OCI-LY7 (cell line): ENCODE measurements around the gene INSM1. TPM values are rescaled to one million over a fixed set of nuclear protein-coding genes. Genes with fewer than 3 reads are reported as not detected.

ENCODE experiments used
- BruUV-seq: library from RNA; stranded (reverse); fragments of 400-500 nt; replicated peaks from 2 replicates; lab custom pipeline; 2021; lab: Mats Ljungman, UMichigan
- CTCF ChIA-PET: fragments of 300-600 bp; sonication (Branson Sonifier 250); formaldehyde crosslinking; loops from one replicate; lab custom pipeline; 2022; ENCODE audit warnings: antibody characterized with exemption; ENCODE audit not compliant: unreplicated experiment; lab: Charles Lee
- POLR2A ChIA-PET: fragments of 300-600 bp; sonication (Branson Sonifier 250); formaldehyde crosslinking; loops from one replicate; lab custom pipeline; 2022; ENCODE audit warnings: antibody characterized with exemption; lab: Charles Lee
- DNase-seq: peaks from one replicate; pipeline ENCODE4 v3.0.0-alpha.2; 2015; ENCODE audit warnings: low spot score
- H2AFZ ChIP-seq: fragments of 200-600 bp; sonication (generic), shearing (Covaris generic); 2 replicates; pipeline ENCODE4 v1.6.1; 2014; ENCODE audit warnings: mild to moderate bottlenecking, antibody characterized with exemption, low read length, moderate library complexity
- H3K27ac ChIP-seq: fragments of 200-600 bp; sonication (generic); 2 replicates; pipeline ENCODE4 v1.5.1; 2014; ENCODE audit warnings: mixed run types, low read depth, mild to moderate bottlenecking, moderate library complexity, low read length, inconsistent platforms; ENCODE audit not compliant: poor library complexity, severe bottlenecking
- H3K36me3 ChIP-seq: fragments of 200-600 bp; sonication (generic); 2 replicates; pipeline ENCODE4 v1.6.1; 2014; ENCODE audit warnings: mild to moderate bottlenecking, antibody characterized with exemption, low read length, moderate library complexity, mixed read lengths; ENCODE audit not compliant: insufficient read depth
- H3K4me1 ChIP-seq: fragments of 200-600 bp; sonication (generic); 2 replicates; pipeline ENCODE4 v1.5.1; 2014; ENCODE audit warnings: mild to moderate bottlenecking, low read length; ENCODE audit not compliant: insufficient read depth, poor library complexity, severe bottlenecking
- H3K4me2 ChIP-seq: fragments of 200-600 bp; sonication (generic); 2 replicates; pipeline ENCODE4 v1.6.1; 2014; ENCODE audit warnings: mild to moderate bottlenecking, low read length
- H3K4me3 ChIP-seq: fragments of 200-600 bp; sonication (generic); 2 replicates; pipeline ENCODE4 v1.5.1; 2014; ENCODE audit warnings: mild to moderate bottlenecking, low read depth, low read length; ENCODE audit not compliant: poor library complexity, severe bottlenecking
- H3K79me2 ChIP-seq: fragments of 200-600 bp; sonication (generic); 2 replicates; pipeline ENCODE4 v1.6.1; 2016; ENCODE audit warnings: low read depth, mild to moderate bottlenecking, low read length, moderate library complexity, mixed read lengths; ENCODE audit not compliant: insufficient read depth
- H3K9me2 ChIP-seq: fragments of 200-600 bp; sonication (generic); 2 replicates; pipeline ENCODE4 v1.6.1; 2016; ENCODE audit warnings: mild to moderate bottlenecking, low read length, mixed read lengths; ENCODE audit not compliant: insufficient read depth
- H3K9me3 ChIP-seq: fragments of 200-600 bp; sonication (generic); 2 replicates; pipeline ENCODE4 v1.6.1; 2014; ENCODE audit warnings: mild to moderate bottlenecking, mixed run types, low read length, mixed read lengths
- H4K20me1 ChIP-seq: fragments of 200-600 bp; sonication (generic); 2 replicates; pipeline ENCODE4 v1.6.1; 2014; ENCODE audit warnings: mild to moderate bottlenecking, antibody characterized with exemption, low read length, moderate library complexity, mixed read lengths; ENCODE audit not compliant: insufficient read depth
- EZH2phosphoT487 ChIP-seq: fragments of 200-600 bp; sonication (generic); IDR thresholded peaks from 2 replicates; pipeline ENCODE4 v1.6.1; 2018; ENCODE audit warnings: low read depth, borderline replicate concordance, mild to moderate bottlenecking, mixed run types, antibody characterized with exemption, low read length, moderate library complexity, mixed read lengths
- intact Hi-C: fragments of 100-400 bp; cut with micrococcal nuclease; formaldehyde crosslinking; loops from one replicate; pipeline ENCODE4 v1.10.0; 2022; ENCODE audit not compliant: unreplicated experiment
- total RNA-seq, 2 experiments: library from RNA; depleted of rRNA in 1 of 2; stranded (reverse); fragments of >200 nt in 1 of 2; shearing (Covaris generic) in 1 of 2; gene quantifications; 2 replicates each; pipeline ENCODE4 v1.2.3, GENCODE V29; 2014 to 2022
- TF ChIP-seq, protein P1 (sequence below): fragments of 200-600 bp; sonication (generic); conservative IDR thresholded peaks from 2 replicates; pipeline ENCODE4 v1.5.1; 2014; ENCODE audit warnings: mild to moderate bottlenecking, antibody characterized with exemption, low read length, moderate library complexity, mixed read lengths

INSM1 gene
- total RNA-seq, 2 experiments from 2014 or later, result not detected

DNA sequence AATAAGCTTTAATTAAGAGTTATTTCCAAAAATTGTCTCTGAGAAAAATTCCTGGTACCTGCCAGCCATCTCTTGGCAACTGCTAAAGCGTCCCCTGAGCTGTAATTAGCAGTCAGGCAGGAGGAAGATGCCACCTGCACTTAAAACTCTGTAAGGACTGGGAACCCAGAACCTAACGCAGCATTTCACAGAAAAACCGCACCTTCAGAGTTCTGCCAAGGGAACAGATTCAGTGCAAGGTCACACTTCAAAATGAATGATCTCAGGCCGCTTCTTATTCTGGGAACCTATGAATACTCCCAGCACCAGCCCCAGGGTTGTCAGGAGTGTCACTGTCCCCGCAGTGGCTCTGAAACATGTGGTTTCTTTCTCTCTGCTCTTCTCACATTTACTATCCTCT is 36.7 kb downstream of the INSM1 start:
- H3K36me3 ChIP-seq, result no peaks in the 10 kb centered on the region
- BruUV-seq, result no TSS peak
- H3K4me1 ChIP-seq, result no peaks in the 10 kb centered on the region
- H3K79me2 ChIP-seq, result no peaks in the 10 kb centered on the region
- no peak overlapping the region for H3K27ac ChIP-seq
- intact Hi-C loops, result no loop called here
- TF ChIP-seq EZH2phosphoT487, result no peak
- TF ChIP-seq, protein P1, sequence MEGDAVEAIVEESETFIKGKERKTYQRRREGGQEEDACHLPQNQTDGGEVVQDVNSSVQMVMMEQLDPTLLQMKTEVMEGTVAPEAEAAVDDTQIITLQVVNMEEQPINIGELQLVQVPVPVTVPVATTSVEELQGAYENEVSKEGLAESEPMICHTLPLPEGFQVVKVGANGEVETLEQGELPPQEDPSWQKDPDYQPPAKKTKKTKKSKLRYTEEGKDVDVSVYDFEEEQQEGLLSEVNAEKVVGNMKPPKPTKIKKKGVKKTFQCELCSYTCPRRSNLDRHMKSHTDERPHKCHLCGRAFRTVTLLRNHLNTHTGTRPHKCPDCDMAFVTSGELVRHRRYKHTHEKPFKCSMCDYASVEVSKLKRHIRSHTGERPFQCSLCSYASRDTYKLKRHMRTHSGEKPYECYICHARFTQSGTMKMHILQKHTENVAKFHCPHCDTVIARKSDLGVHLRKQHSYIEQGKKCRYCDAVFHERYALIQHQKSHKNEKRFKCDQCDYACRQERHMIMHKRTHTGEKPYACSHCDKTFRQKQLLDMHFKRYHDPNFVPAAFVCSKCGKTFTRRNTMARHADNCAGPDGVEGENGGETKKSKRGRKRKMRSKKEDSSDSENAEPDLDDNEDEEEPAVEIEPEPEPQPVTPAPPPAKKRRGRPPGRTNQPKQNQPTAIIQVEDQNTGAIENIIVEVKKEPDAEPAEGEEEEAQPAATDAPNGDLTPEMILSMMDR, result no peak
- H3K4me3 ChIP-seq, result no peak overlapping the region
- CTCF ChIA-PET, result no interaction called here
- DNase-seq, result no peak
- no peaks in the 10 kb centered on the region for H4K20me1 ChIP-seq
- no peaks in the 10 kb centered on the region for H3K9me3 ChIP-seq
- no peak overlapping the region for H3K4me2 ChIP-seq
- POLR2A ChIA-PET, result no interaction called here
- no peaks in the 10 kb centered on the region for H3K9me2 ChIP-seq
- H2AFZ ChIP-seq, result no peak overlapping the region

- ChIA-PET CTCF (no interaction called here), POLR2A (no interaction called here)
- DNase-seq, result no peak
- H3K4me2 ChIP-seq, result no peak overlapping the region
- BruUV-seq, result no TSS peak
- no peak overlapping the region for H3K4me3 ChIP-seq
- H3K9me2 ChIP-seq, result no peaks in the 10 kb centered on the region
- no peaks in the 10 kb centered on the region for H3K4me1 ChIP-seq
- H3K79me2 ChIP-seq, result no peaks in the 10 kb centered on the region
- TF ChIP-seq, protein P1, result no peak
- TF ChIP-seq EZH2phosphoT487, result no peak
- no peaks in the 10 kb centered on the region for H3K9me3 ChIP-seq
- intact Hi-C loops, result no loop called here
- H3K27ac ChIP-seq, result no peak overlapping the region
- no peaks in the 10 kb centered on the region for H3K36me3 ChIP-seq
- H4K20me1 ChIP-seq, result no peaks in the 10 kb centered on the region
- H2AFZ ChIP-seq, result no peak overlapping the region
Measured at GRCh38 chr20:20405623-20406022, 37.7 kb downstream of the INSM1 start.

- Histone ChIP-seq H3K36me3 (no peaks in the 10 kb centered on the region), H2AFZ (no peak overlapping the region), H3K9me2 (no peaks in the 10 kb centered on the region), H3K4me2 (no peak overlapping the region), H3K4me1 (no peaks in the 10 kb centered on the region), H3K79me2 (no peaks in the 10 kb centered on the region), H3K27ac (no peak overlapping the region), H3K4me3 (no peak overlapping the region), H4K20me1 (no peaks in the 10 kb centered on the region), H3K9me3 (no peaks in the 10 kb centered on the region)
- CTCF ChIA-PET, result no interaction called here
- BruUV-seq, result no TSS peak
- intact Hi-C loops, result no loop called here
- TF ChIP-seq, protein P1, result no peak
- TF ChIP-seq EZH2phosphoT487, result no peak
- POLR2A ChIA-PET, result no interaction called here
- no peak for DNase-seq
Measured at GRCh38 chr20:20406306-20406705, 38.4 kb downstream of the INSM1 start.
